HG03039 (cell line): Measurements from ENCODE around the gene MRPS31.
"Not testable (repeated sequence)": the region's sequence is repeated elsewhere in the genome, so short reads cannot be mapped to it uniquely, and the experiment has no call there.

Source experiments
- ATAC-seq: cut with Tn5 transposase; IDR thresholded peaks from one replicate; pipeline ENCODE4 v1.9.1; 2021; ENCODE audit warnings: mild to moderate bottlenecking, moderate library complexity; ENCODE audit not compliant: unreplicated experiment

Gene MRPS31

GRCh38 chr13:40764587-40765403, 6.2 kb downstream of the MRPS31 start:
- no peak for ATAC-seq

GRCh38 chr13:40762849-40763248, 8.1 kb downstream of the MRPS31 start:
- ATAC-seq = no peak

- no peak for ATAC-seq
Observed at GRCh38 chr13:40758811-40759210, 12.2 kb downstream of the MRPS31 start.

GRCh38 chr13:40756042-40756441, 14.9 kb downstream of the MRPS31 start:
- no peak for ATAC-seq

GRCh38 chr13:40755082-40755700, 15.8 kb downstream of the MRPS31 start:
- ATAC-seq = no peak

- ATAC-seq = no peak
Observed at GRCh38 chr13:40749327-40749726, 21.7 kb downstream of the MRPS31 start.

GRCh38 chr13:40735232-40735548, 35.8 kb downstream of the MRPS31 start:
- not testable (repeated sequence) for ATAC-seq

GRCh38 chr13:40734536-40735231, 36.3 kb downstream of the MRPS31 start:
- ATAC-seq = not testable (repeated sequence)

- ATAC-seq = no peak
Observed at GRCh38 chr13:40732658-40733057, 38.3 kb downstream of the MRPS31 start.

- ATAC-seq = no peak
Observed at GRCh38 chr13:40728595-40728994, 42.4 kb downstream of the MRPS31 start.

- ATAC-seq = not testable (repeated sequence)
Observed at GRCh38 chr13:40714433-40714832, 56.6 kb downstream of the MRPS31 start.

GRCh38 chr13:40706439-40706838, 64.6 kb downstream of the MRPS31 start:
- no peak for ATAC-seq

- peak; percentile 54 for ATAC-seq
Observed at GRCh38 chr13:40697711-40698110, 73.3 kb downstream of the MRPS31 start.

GRCh38 chr13:40694426-40694825, 76.6 kb downstream of the MRPS31 start:
- no peak for ATAC-seq

- ATAC-seq = no peak
Observed at GRCh38 chr13:40692946-40693345, 78.0 kb downstream of the MRPS31 start.

GRCh38 chr13:40688781-40689180, 82.2 kb downstream of the MRPS31 start:
- ATAC-seq = no peak

- no peak for ATAC-seq
Observed at GRCh38 chr13:40682449-40683240, 88.3 kb downstream of the MRPS31 start.

- no peak for ATAC-seq
Observed at GRCh38 chr13:40681341-40682146, 89.4 kb downstream of the MRPS31 start.

- ATAC-seq = no peak
Observed at GRCh38 chr13:40680659-40681323, 90.2 kb downstream of the MRPS31 start.

GRCh38 chr13:40679480-40679985, 91.5 kb downstream of the MRPS31 start:
- no peak for ATAC-seq
